ENCODE data around the gene ZFHX3.

- TF ChIP-seq CTCF (conservative IDR thresholded peaks at IDR 0.05 in 1 of 2, IDR thresholded peaks at IDR 0.05 in 1 of 2; ENCODE audit: low read depth in 1 of 2, low read length in 2 of 2) (no peak), EZH2 (IDR thresholded peaks at IDR 0.05; ENCODE audit: low read length, missing control alignments) (no peak)
Measured at GRCh38 chr16:72924927-72925630, 122.8 kb downstream of the ZFHX3 start.

All from fibroblast of lung (primary cell).